PC-9 (cell line): Measurements from ENCODE around the gene GALNT13. TPM values are rescaled to one million over a fixed set of nuclear protein-coding genes. Genes with fewer than 3 reads are reported as not detected.

Experiments used
- BruUV-seq: library from RNA; stranded (reverse); fragments of 400-500 nt; replicated peaks from 2 replicates; lab custom pipeline; 2021; lab: Mats Ljungman, UMichigan
- CTCF ChIA-PET: fragments of 300-600 bp; sonication (Branson Sonifier 250); formaldehyde crosslinking; loops from one replicate; lab custom pipeline; 2022; ENCODE audit warnings: antibody characterized with exemption; lab: Charles Lee
- POLR2A ChIA-PET: fragments of 300-600 bp; sonication (Branson Sonifier 250); formaldehyde crosslinking; loops from one replicate; lab custom pipeline; 2022; ENCODE audit warnings: antibody characterized with exemption; ENCODE audit not compliant: unreplicated experiment; lab: Charles Lee
- DNase-seq, 2 experiments: peaks; one replicate each; pipeline versions ENCODE4 v3.0.0 to v3.0.0-alpha.2; 2015 to 2022; ENCODE audit warnings: mixed read lengths in 1 of 2
- H2AFZ ChIP-seq: fragments of 200-600 bp; sonication (generic); 2 replicates; pipeline ENCODE4 v1.8.1; 2017; ENCODE audit warnings: antibody characterized with exemption
- H3F3A ChIP-seq: fragments of 200-600 bp; sonication (generic); 2 replicates; pipeline ENCODE4 v1.8.1; 2017; ENCODE audit warnings: antibody characterized with exemption, mild to moderate bottlenecking, low read depth; ENCODE audit not compliant: insufficient read depth
- H3K27ac ChIP-seq: fragments of 200-600 bp; sonication (generic); 2 replicates; pipeline ENCODE4 v1.6.1; 2016; ENCODE audit warnings: mixed run types
- H3K27me3 ChIP-seq: fragments of 200-600 bp; sonication (generic); 2 replicates; pipeline ENCODE4 v1.6.1; 2016; ENCODE audit warnings: low read depth, mixed run types; ENCODE audit not compliant: insufficient read depth
- H3K36me3 ChIP-seq: fragments of 200-600 bp; sonication (generic); 2 replicates; pipeline ENCODE4 v1.6.1; 2016; ENCODE audit warnings: low read depth, mixed run types
- H3K4me1 ChIP-seq: fragments of 200-600 bp; sonication (generic); replicated peaks from 2 replicates; pipeline ENCODE4 v1.6.1; 2016; ENCODE audit warnings: mixed run types; ENCODE audit not compliant: insufficient read depth
- H3K4me2 ChIP-seq: fragments of 200-600 bp; sonication (generic); 2 replicates; pipeline ENCODE4 v1.6.1; 2017; ENCODE audit warnings: mixed run types
- H3K4me3 ChIP-seq: fragments of 200-600 bp; sonication (generic); 2 replicates; pipeline ENCODE4 v1.6.1; 2016; ENCODE audit warnings: mixed run types
- H3K79me2 ChIP-seq: fragments of 200-600 bp; sonication (generic); 2 replicates; pipeline ENCODE4 v1.6.1; 2017; ENCODE audit warnings: low read depth, mixed run types
- H3K9me2 ChIP-seq: fragments of 200-600 bp; sonication (generic); 2 replicates; pipeline ENCODE4 v1.8.1; 2017; ENCODE audit warnings: mild to moderate bottlenecking; ENCODE audit not compliant: insufficient read depth
- H3K9me3 ChIP-seq: fragments of 200-600 bp; sonication (generic); 2 replicates; pipeline ENCODE4 v1.8.1; 2016; ENCODE audit warnings: low read depth; ENCODE audit not compliant: insufficient read depth
- H4K20me1 ChIP-seq: fragments of 200-600 bp; sonication (generic); 2 replicates; pipeline ENCODE4 v1.8.1; 2017; ENCODE audit not compliant: insufficient read depth
- CTCF ChIP-seq: fragments of 200-600 bp; sonication (generic); conservative IDR thresholded peaks from 2 replicates; pipeline ENCODE4 v1.6.1; 2017; ENCODE audit warnings: mixed run types, antibody characterized with exemption, mild to moderate bottlenecking, moderate library complexity
- EZH2 ChIP-seq: fragments of 200-600 bp; sonication (generic); IDR thresholded peaks from 2 replicates; pipeline ENCODE4 v1.8.0; 2017; ENCODE audit warnings: antibody characterized with exemption, low read depth
- intact Hi-C: fragments of 100-400 bp; cut with micrococcal nuclease; formaldehyde crosslinking; loops from one replicate; pipeline ENCODE4 v1.10.0; 2022; ENCODE audit not compliant: unreplicated experiment
- total RNA-seq: library from RNA; stranded (reverse); gene quantifications from 2 replicates; pipeline ENCODE4 v1.2.3, GENCODE V29; 2021

The GALNT13 gene
- total RNA-seq, 1 experiment from 2014 or later, result 3.6 TPM

- H3K9me3 ChIP-seq, result no peaks in the 10 kb centered on the region
- H3K4me2 ChIP-seq, result no peak overlapping the region
- no peaks in the 10 kb centered on the region for H3K79me2 ChIP-seq
- no TSS peak for BruUV-seq
- intact Hi-C loops, result no loop called here
- ChIA-PET CTCF (no interaction called here), POLR2A (no interaction called here)
- H3K4me1 ChIP-seq, result no peaks in the 10 kb centered on the region
- H3K36me3 ChIP-seq, result no peaks in the 10 kb centered on the region
- no peak overlapping the region for H2AFZ ChIP-seq
- H4K20me1 ChIP-seq, result no peaks in the 10 kb centered on the region
- no peaks in the 10 kb centered on the region for H3K9me2 ChIP-seq
- TF ChIP-seq EZH2 (no peak), CTCF (no peak)
- no peak for DNase-seq
- H3K27ac ChIP-seq, result no peak overlapping the region
- no peak overlapping the region for H3K4me3 ChIP-seq
- no peaks in the 10 kb centered on the region for H3F3A ChIP-seq
- no peaks in the 10 kb centered on the region for H3K27me3 ChIP-seq
Observed at GRCh38 chr2:154240921-154241379, 369.2 kb downstream of the GALNT13 start.

- no peaks in the 10 kb centered on the region for H3K27me3 ChIP-seq
- DNase-seq, result no peak
- intact Hi-C loops, result no loop called here
- H2AFZ ChIP-seq, result no peak overlapping the region
- CTCF ChIA-PET, result no interaction called here
- H4K20me1 ChIP-seq, result no peaks in the 10 kb centered on the region
- H3K9me3 ChIP-seq, result no peaks in the 10 kb centered on the region
- BruUV-seq, result no TSS peak
- POLR2A ChIA-PET, result no interaction called here
- no peaks in the 10 kb centered on the region for H3K4me1 ChIP-seq
- H3K4me3 ChIP-seq, result no peak overlapping the region
- H3K36me3 ChIP-seq, result no peaks in the 10 kb centered on the region
- no peak overlapping the region for H3K4me2 ChIP-seq
- no peak overlapping the region for H3K27ac ChIP-seq
- TF ChIP-seq EZH2 (no peak), CTCF (no peak)
- no peaks in the 10 kb centered on the region for H3K9me2 ChIP-seq
- no peaks in the 10 kb centered on the region for H3K79me2 ChIP-seq
- no peaks in the 10 kb centered on the region for H3F3A ChIP-seq
Observed at GRCh38 chr2:154242687-154243086, 371.0 kb downstream of the GALNT13 start.

- Histone ChIP-seq H3K9me3 (no peaks in the 10 kb centered on the region), H2AFZ (no peak overlapping the region), H3F3A (no peaks in the 10 kb centered on the region), H3K27me3 (no peaks in the 10 kb centered on the region), H3K4me1 (no peaks in the 10 kb centered on the region), H3K4me2 (no peak overlapping the region), H3K4me3 (no peak overlapping the region), H4K20me1 (no peaks in the 10 kb centered on the region), H3K27ac (no peak overlapping the region), H3K36me3 (no peaks in the 10 kb centered on the region), H3K9me2 (no peaks in the 10 kb centered on the region), H3K79me2 (no peaks in the 10 kb centered on the region)
- intact Hi-C loops, result no loop called here
- DNase-seq, result no peak
- CTCF ChIA-PET, result no interaction called here
- TF ChIP-seq EZH2 (no peak), CTCF (no peak)
- BruUV-seq, result no TSS peak
- POLR2A ChIA-PET, result no interaction called here
Observed at GRCh38 chr2:154243685-154244084, 372.0 kb downstream of the GALNT13 start.
